ENCODE measurements around the gene ETV3L. TPM values are rescaled to one million over a fixed set of nuclear protein-coding genes. Genes with fewer than 3 reads are reported as not detected.
A peak's percentile ranks its signal among the peaks of the same experiment; 100 is the strongest.

Gene ETV3L
- total RNA-seq, 2 donors from 2014 or later, result not detected

DNA sequence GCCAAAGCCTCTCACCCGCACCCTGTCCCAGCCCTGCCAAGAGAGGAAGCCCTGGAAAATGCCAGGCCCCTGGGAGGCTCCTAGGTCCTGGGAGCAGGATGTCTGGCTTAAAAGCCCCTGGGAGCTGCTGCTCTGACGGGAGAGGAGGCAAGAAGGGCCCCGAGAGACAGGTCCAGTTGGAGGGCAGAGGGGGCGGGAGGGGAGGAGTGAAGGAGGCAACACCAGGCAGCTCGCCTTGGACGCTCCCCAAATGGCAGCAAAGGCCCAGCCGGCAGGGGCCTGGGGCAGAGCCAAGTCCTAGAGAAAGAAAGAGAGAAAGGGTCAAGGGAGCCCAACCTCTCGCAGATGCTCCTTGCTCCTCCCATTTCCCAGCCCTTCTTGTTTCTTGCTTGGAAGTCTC, 6.8 kb downstream of the ETV3L start:
- Mint-ChIP-seq H3K9me3 (no peaks in the 10 kb centered on the region), H3K27me3 (ENCODE audit: low read depth) (no peaks in the 10 kb centered on the region), H3K27ac (no peak overlapping the region), H3K4me3 (no peak overlapping the region), H3K4me1 (ENCODE audit: low read depth) (peaks cover 5% of the 10 kb centered on the region), H3K36me3 (ENCODE audit: insufficient read depth in 2 of 2) (no peaks in the 10 kb centered on the region)
- no peak for DNase-seq
- ATAC-seq (replicated peaks in 1 of 2), result no peak

GRCh38 chr1:157091668-157092273, 7.8 kb downstream of the ETV3L start:
- Mint-ChIP-seq H3K4me1 (ENCODE audit: low read depth) (peaks cover 5% of the 10 kb centered on the region), H3K4me3 (no peak overlapping the region), H3K36me3 (ENCODE audit: insufficient read depth in 2 of 2) (no peaks in the 10 kb centered on the region), H3K27ac (no peak overlapping the region), H3K27me3 (ENCODE audit: low read depth) (no peaks in the 10 kb centered on the region), H3K9me3 (no peaks in the 10 kb centered on the region)
- no peak for DNase-seq
- ATAC-seq (replicated peaks in 1 of 2), result no peak

GRCh38 chr1:157091186-157091585, 8.4 kb downstream of the ETV3L start:
- Mint-ChIP-seq H3K4me3 (no peak overlapping the region), H3K9me3 (no peaks in the 10 kb centered on the region), H3K4me1 (ENCODE audit: low read depth) (peaks cover 5% of the 10 kb centered on the region), H3K36me3 (ENCODE audit: insufficient read depth in 2 of 2) (no peaks in the 10 kb centered on the region), H3K27ac (no peak overlapping the region), H3K27me3 (ENCODE audit: low read depth) (no peaks in the 10 kb centered on the region)
- ATAC-seq (replicated peaks in 1 of 2), result no peak
- no peak for DNase-seq

DNA sequence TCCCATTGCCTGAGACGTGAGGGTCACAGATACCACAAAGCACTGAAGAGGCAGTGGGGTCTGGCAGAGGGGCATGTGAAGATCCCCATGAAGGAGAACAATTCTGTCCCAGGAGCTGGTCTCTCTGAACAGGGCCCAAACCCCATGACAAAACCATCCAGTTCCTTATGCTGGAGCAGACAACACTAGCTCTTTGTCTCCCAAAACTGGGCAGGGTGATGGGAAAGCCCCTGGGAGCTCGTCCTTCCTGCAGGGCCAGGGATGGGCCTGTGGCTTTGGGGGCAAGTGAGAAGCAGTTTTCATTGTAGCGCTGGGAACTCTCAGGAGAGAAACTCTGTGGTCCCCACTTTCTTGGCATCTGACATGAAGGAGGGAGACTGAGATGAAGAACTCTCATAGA, 8.8 kb downstream of the ETV3L start:
- Mint-ChIP-seq H3K4me3 (no peak overlapping the region), H3K9me3 (no peaks in the 10 kb centered on the region), H3K36me3 (ENCODE audit: insufficient read depth in 2 of 2) (no peaks in the 10 kb centered on the region), H3K27me3 (ENCODE audit: low read depth) (no peaks in the 10 kb centered on the region), H3K27ac (no peak overlapping the region), H3K4me1 (ENCODE audit: low read depth) (peaks cover 5% of the 10 kb centered on the region)
- ATAC-seq (replicated peaks in 1 of 2), result no peak
- no peak for DNase-seq

DNA sequence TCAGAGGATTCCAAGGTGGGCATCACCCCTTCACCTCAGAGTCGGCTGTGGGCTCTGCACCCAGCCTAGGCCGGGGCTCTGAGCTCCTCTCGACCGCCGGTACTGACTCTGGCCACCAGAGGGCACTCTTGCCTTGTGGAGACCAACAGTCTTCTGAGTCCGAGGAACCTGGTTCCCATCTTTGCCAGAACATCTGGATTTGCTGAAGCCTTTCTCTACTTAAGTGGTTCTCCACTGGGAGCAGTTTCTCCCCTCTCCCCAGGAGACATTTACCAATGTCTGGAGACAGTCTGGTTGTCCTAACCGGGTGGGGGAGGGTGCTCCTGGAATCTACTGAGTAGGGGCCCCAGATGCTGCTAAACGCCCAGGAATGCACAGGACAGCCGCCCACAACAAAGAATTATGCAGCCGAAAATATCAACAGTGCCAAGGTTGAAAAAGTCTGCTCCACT, 9.4 kb downstream of the ETV3L start:
- H3K4me3 Mint-ChIP-seq, result no peak overlapping the region
- no peaks in the 10 kb centered on the region for H3K36me3 Mint-ChIP-seq (ENCODE audit: insufficient read depth in 2 of 2)
- DNase-seq (peak; percentile 88 to 90), ATAC-seq (replicated peaks in 1 of 2) (peak; percentile 86 to 92)
- no peaks in the 10 kb centered on the region for H3K9me3 Mint-ChIP-seq
- no peak overlapping the region for H3K27ac Mint-ChIP-seq
- no peaks in the 10 kb centered on the region for H3K27me3 Mint-ChIP-seq (ENCODE audit: low read depth)
- H3K4me1 Mint-ChIP-seq (ENCODE audit: low read depth), result peaks cover 5% of the 10 kb centered on the region

DNA sequence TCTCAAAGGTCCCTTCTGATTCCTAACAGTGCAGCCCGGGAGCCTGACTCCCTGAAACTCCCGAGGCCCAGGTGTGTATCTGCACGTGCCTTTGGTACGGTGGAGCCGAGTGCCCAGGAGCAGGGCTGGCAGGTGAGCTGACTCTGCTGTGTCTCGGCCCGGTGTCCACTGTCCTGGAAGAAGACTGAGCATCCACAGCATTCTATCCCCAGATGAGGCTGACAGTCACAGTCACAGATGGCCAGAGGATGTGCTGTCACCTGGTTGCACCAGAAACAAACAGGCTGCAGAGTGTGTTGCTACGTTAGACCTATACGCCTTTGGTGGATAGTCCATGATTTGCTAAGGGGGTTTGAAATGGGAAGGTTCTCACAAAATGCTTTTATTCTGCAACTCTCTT, 9.8 kb downstream of the ETV3L start:
- H3K27me3 Mint-ChIP-seq (ENCODE audit: low read depth), result no peaks in the 10 kb centered on the region
- H3K4me1 Mint-ChIP-seq (ENCODE audit: low read depth), result peaks cover 5% of the 10 kb centered on the region
- no peak overlapping the region for H3K4me3 Mint-ChIP-seq
- H3K27ac Mint-ChIP-seq, result no peak overlapping the region
- no peak for DNase-seq
- peak in 1 of 2 donors; percentile 25 for ATAC-seq (replicated peaks in 1 of 2)
- no peaks in the 10 kb centered on the region for H3K36me3 Mint-ChIP-seq (ENCODE audit: insufficient read depth in 2 of 2)
- no peaks in the 10 kb centered on the region for H3K9me3 Mint-ChIP-seq

DNA sequence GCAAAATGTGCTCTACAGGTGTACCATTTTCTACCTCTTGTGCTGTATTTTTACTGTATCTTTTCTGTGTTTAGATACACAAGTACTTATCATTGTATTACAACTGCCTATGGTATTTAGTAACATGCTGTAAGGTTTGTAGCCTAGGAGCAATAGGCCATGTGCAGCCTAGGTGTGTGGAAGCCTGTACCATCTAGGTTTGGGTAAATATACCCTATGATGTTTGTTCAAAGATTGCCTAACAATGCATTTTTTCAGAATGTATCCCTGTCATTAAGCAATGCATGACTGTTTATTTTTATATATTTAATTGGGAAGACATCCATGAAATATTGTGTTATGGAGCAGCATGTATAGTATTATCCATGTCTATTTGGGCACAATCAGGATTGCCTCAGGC, 11.0 kb downstream of the ETV3L start:
- no peaks in the 10 kb centered on the region for H3K36me3 Mint-ChIP-seq (ENCODE audit: insufficient read depth in 2 of 2)
- ATAC-seq (replicated peaks in 1 of 2) (no peak), DNase-seq (no peak)
- H3K27me3 Mint-ChIP-seq (ENCODE audit: low read depth), result peaks cover under 1% of the 10 kb centered on the region
- no peaks in the 10 kb centered on the region for H3K9me3 Mint-ChIP-seq
- H3K4me1 Mint-ChIP-seq (ENCODE audit: low read depth), result no peaks in the 10 kb centered on the region
- H3K4me3 Mint-ChIP-seq, result no peak overlapping the region
- H3K27ac Mint-ChIP-seq, result no peak overlapping the region

GRCh38 chr1:157087030-157087429, 12.6 kb downstream of the ETV3L start:
- DNase-seq (no peak), ATAC-seq (replicated peaks in 1 of 2) (no peak)
- Mint-ChIP-seq H3K9me3 (no peaks in the 10 kb centered on the region), H3K27ac (no peak overlapping the region), H3K4me3 (no peak overlapping the region), H3K4me1 (ENCODE audit: low read depth) (no peaks in the 10 kb centered on the region), H3K27me3 (ENCODE audit: low read depth) (peaks cover 16% of the 10 kb centered on the region), H3K36me3 (ENCODE audit: insufficient read depth in 2 of 2) (no peaks in the 10 kb centered on the region)

DNA sequence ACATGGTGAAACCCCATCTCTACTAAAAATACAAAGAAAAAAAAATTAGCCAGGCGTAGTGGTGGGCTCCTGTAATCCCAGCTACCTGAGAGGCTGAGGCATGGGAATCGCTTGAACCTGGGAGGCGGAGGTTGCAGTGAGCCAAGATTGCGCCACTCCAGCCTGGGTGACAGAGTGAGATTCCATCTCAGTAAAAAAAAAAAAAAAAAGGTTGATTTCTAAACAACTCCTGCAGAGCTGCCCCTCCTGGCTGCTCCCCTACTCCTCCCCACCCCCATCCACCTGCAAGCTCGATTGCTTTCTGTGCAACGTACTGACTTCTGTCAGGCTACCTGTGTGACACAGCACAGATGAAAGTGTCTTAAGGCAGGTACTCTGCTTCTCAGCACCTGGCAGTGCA, 13.3 kb downstream of the ETV3L start:
- Mint-ChIP-seq H3K36me3 (ENCODE audit: insufficient read depth in 2 of 2) (no peaks in the 10 kb centered on the region), H3K27me3 (ENCODE audit: low read depth) (peaks cover 17% of the 10 kb centered on the region), H3K27ac (no peak overlapping the region), H3K9me3 (no peaks in the 10 kb centered on the region), H3K4me3 (no peak overlapping the region), H3K4me1 (ENCODE audit: low read depth) (no peaks in the 10 kb centered on the region)
- ATAC-seq (replicated peaks in 1 of 2) (no peak), DNase-seq (no peak)

- Mint-ChIP-seq H3K4me1 (ENCODE audit: low read depth) (no peaks in the 10 kb centered on the region), H3K36me3 (ENCODE audit: insufficient read depth in 2 of 2) (no peaks in the 10 kb centered on the region), H3K27me3 (ENCODE audit: low read depth) (peaks cover 17% of the 10 kb centered on the region), H3K9me3 (no peaks in the 10 kb centered on the region), H3K4me3 (no peak overlapping the region), H3K27ac (no peak overlapping the region)
- no peak for ATAC-seq (replicated peaks in 1 of 2)
- DNase-seq, result no peak
Measured at GRCh38 chr1:157085421-157085820, 14.2 kb downstream of the ETV3L start.

- H3K4me3 Mint-ChIP-seq, result no peak overlapping the region
- no peak overlapping the region for H3K27ac Mint-ChIP-seq
- no peak for ATAC-seq (replicated peaks in 1 of 2)
- no peaks in the 10 kb centered on the region for H3K36me3 Mint-ChIP-seq (ENCODE audit: insufficient read depth in 2 of 2)
- no peak for DNase-seq
- no peaks in the 10 kb centered on the region for H3K9me3 Mint-ChIP-seq
- H3K27me3 Mint-ChIP-seq (ENCODE audit: low read depth), result peaks cover 17% of the 10 kb centered on the region
- no peaks in the 10 kb centered on the region for H3K4me1 Mint-ChIP-seq (ENCODE audit: low read depth)
Measured at GRCh38 chr1:157084720-157085119, 14.9 kb downstream of the ETV3L start.

GRCh38 chr1:157081707-157082106, 17.9 kb downstream of the ETV3L start:
- Mint-ChIP-seq H3K36me3 (ENCODE audit: insufficient read depth in 2 of 2) (no peaks in the 10 kb centered on the region), H3K9me3 (no peaks in the 10 kb centered on the region), H3K4me1 (ENCODE audit: low read depth) (no peaks in the 10 kb centered on the region), H3K27ac (no peak overlapping the region), H3K27me3 (ENCODE audit: low read depth) (peaks cover 24% of the 10 kb centered on the region), H3K4me3 (no peak overlapping the region)
- ATAC-seq (replicated peaks in 1 of 2), result no peak
- no peak for DNase-seq

- no peaks in the 10 kb centered on the region for H3K4me1 Mint-ChIP-seq (ENCODE audit: low read depth)
- ATAC-seq (replicated peaks in 1 of 2), result no peak
- H3K4me3 Mint-ChIP-seq, result no peak overlapping the region
- H3K36me3 Mint-ChIP-seq (ENCODE audit: insufficient read depth in 2 of 2), result no peaks in the 10 kb centered on the region
- no peak for DNase-seq
- peaks cover 24% of the 10 kb centered on the region for H3K27me3 Mint-ChIP-seq (ENCODE audit: low read depth)
- no peaks in the 10 kb centered on the region for H3K9me3 Mint-ChIP-seq
- H3K27ac Mint-ChIP-seq, result no peak overlapping the region
Measured at GRCh38 chr1:157080714-157081113, 18.9 kb downstream of the ETV3L start.

DNA sequence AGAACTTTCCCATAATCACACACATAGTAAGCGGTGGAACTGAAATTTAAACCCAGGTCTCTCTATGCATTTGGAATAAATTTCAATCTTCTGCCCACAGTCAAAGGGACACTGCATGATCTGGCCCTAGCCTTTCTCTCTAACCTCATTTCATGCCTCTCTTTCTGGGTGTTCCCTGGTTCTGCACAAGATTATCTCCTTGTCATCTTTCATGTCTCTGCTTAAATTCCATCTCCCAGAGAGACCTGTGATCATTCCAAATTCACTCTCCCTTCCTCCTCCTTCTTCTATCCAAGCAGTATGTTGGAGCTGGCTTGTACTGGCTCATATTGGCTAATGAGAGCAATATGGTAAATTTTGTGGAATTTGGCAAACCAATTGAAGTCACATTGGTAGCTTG, 22.2 kb downstream of the ETV3L start:
- H3K4me3 Mint-ChIP-seq, result no peak overlapping the region

More for the DNA sequence above, 22.2 kb downstream of the ETV3L start:
- no peaks in the 10 kb centered on the region for H3K36me3 Mint-ChIP-seq (ENCODE audit: insufficient read depth in 2 of 2)
- ATAC-seq (replicated peaks in 1 of 2) (no peak), DNase-seq (no peak)
- H3K27me3 Mint-ChIP-seq (ENCODE audit: low read depth), result peaks cover 32% of the 10 kb centered on the region
- no peak overlapping the region for H3K27ac Mint-ChIP-seq
- H3K9me3 Mint-ChIP-seq, result no peaks in the 10 kb centered on the region
- peaks cover 8% of the 10 kb centered on the region for H3K4me1 Mint-ChIP-seq (ENCODE audit: low read depth)
